ENCODE results near the gene RASA2. TPM values are rescaled to one million over a fixed set of nuclear protein-coding genes. Genes with fewer than 3 reads are reported as not detected.

The RASA2 gene
- total and polyA plus RNA-seq, 5 donors from 2014 or later: 46.5 to 93.5 (median 57.1) TPM

GRCh38 chr3:141647562-141647915 is 160.7 kb downstream of the RASA2 start:
- Histone ChIP-seq H3K9me3 (ENCODE audit: control insufficient read depth in 2 of 2, low read length in 2 of 2) (no peaks in the 10 kb centered on the region), H3K4me3 (ENCODE audit: low read depth, low read length) (no peak overlapping the region), H3K4me1 (ENCODE audit: control insufficient read depth, insufficient read depth, low read length, poor library complexity, severe bottlenecking) (no peaks in the 10 kb centered on the region), H3K36me3 (ENCODE audit: control insufficient read depth, insufficient read depth, low read length) (no peaks in the 10 kb centered on the region), H3K27me3 (ENCODE audit: control insufficient read depth, insufficient read depth, low read length) (no peaks in the 10 kb centered on the region), H3K27ac (ENCODE audit: insufficient read depth, low read length, poor library complexity, severe bottlenecking) (no peak overlapping the region)
- Mint-ChIP-seq H3K27me3 (peaks cover 5% of the 10 kb centered on the region), H3K4me1 (peaks cover 0 to 5% (median 0%) of the 10 kb centered on the region in 4 donors), H3K27ac (no peak overlapping the region), H3K9me3 (no peaks in the 10 kb centered on the region), H3K4me3 (no peak overlapping the region), H3K36me3 (no peaks in the 10 kb centered on the region)
- DNase-seq (no peak), ATAC-seq (ENCODE audit: low read depth in 2 of 2) (no peak)

GRCh38 chr3:141648055-141648910 is 161.5 kb downstream of the RASA2 start:
- no peaks in the 10 kb centered on the region for H3K36me3 Mint-ChIP-seq
- no peak overlapping the region for H3K4me3 Mint-ChIP-seq
- Histone ChIP-seq H3K4me1 (ENCODE audit: control insufficient read depth, insufficient read depth, low read length, poor library complexity, severe bottlenecking) (no peaks in the 10 kb centered on the region), H3K36me3 (ENCODE audit: control insufficient read depth, insufficient read depth, low read length) (no peaks in the 10 kb centered on the region), H3K27me3 (ENCODE audit: control insufficient read depth, insufficient read depth, low read length) (no peaks in the 10 kb centered on the region), H3K27ac (ENCODE audit: insufficient read depth, low read length, poor library complexity, severe bottlenecking) (no peak overlapping the region), H3K4me3 (ENCODE audit: low read depth, low read length) (no peak overlapping the region), H3K9me3 (ENCODE audit: control insufficient read depth in 2 of 2, low read length in 2 of 2) (no peaks in the 10 kb centered on the region)
- H3K27me3 Mint-ChIP-seq: peaks cover 5% of the 10 kb centered on the region
- H3K27ac Mint-ChIP-seq: no peak overlapping the region
- no peaks in the 10 kb centered on the region for H3K9me3 Mint-ChIP-seq
- peaks cover 0 to 5% (median 0%) of the 10 kb centered on the region in 4 donors for H3K4me1 Mint-ChIP-seq
- DNase-seq (no peak), ATAC-seq (ENCODE audit: low read depth in 2 of 2) (no peak)

- Mint-ChIP-seq H3K27me3 (peaks cover 9% of the 10 kb centered on the region), H3K4me1 (peaks cover 0 to 3% (median 0%) of the 10 kb centered on the region in 4 donors), H3K9me3 (no peaks in the 10 kb centered on the region), H3K4me3 (no peak overlapping the region), H3K27ac (no peak overlapping the region), H3K36me3 (no peaks in the 10 kb centered on the region)
- ATAC-seq (ENCODE audit: low read depth in 2 of 2): no peak
- H3K9me3 ChIP-seq (ENCODE audit: control insufficient read depth in 2 of 2, low read length in 2 of 2): no peaks in the 10 kb centered on the region
- H3K27me3 ChIP-seq (ENCODE audit: control insufficient read depth, insufficient read depth, low read length): no peaks in the 10 kb centered on the region
- DNase-seq: no peak
- H3K36me3 ChIP-seq (ENCODE audit: control insufficient read depth, insufficient read depth, low read length): no peaks in the 10 kb centered on the region
- H3K4me3 ChIP-seq (ENCODE audit: low read depth, low read length): no peak overlapping the region
- H3K4me1 ChIP-seq (ENCODE audit: control insufficient read depth, insufficient read depth, low read length, poor library complexity, severe bottlenecking): no peaks in the 10 kb centered on the region
- no peak overlapping the region for H3K27ac ChIP-seq (ENCODE audit: insufficient read depth, low read length, poor library complexity, severe bottlenecking)
Observed at GRCh38 chr3:141649871-141650270, 163.0 kb downstream of the RASA2 start.

- DNase-seq: no peak
- Mint-ChIP-seq H3K4me1 (peaks cover 0 to 2% (median 0%) of the 10 kb centered on the region in 4 donors), H3K9me3 (no peaks in the 10 kb centered on the region), H3K36me3 (no peaks in the 10 kb centered on the region), H3K4me3 (no peak overlapping the region), H3K27me3 (peaks cover 14% of the 10 kb centered on the region), H3K27ac (no peak overlapping the region)
- H3K4me1 ChIP-seq (ENCODE audit: control insufficient read depth, insufficient read depth, low read length, poor library complexity, severe bottlenecking): no peaks in the 10 kb centered on the region
- no peak for ATAC-seq (ENCODE audit: low read depth in 2 of 2)
- H3K9me3 ChIP-seq (ENCODE audit: control insufficient read depth in 2 of 2, low read length in 2 of 2): no peaks in the 10 kb centered on the region
- no peak overlapping the region for H3K4me3 ChIP-seq (ENCODE audit: low read depth, low read length)
- H3K27ac ChIP-seq (ENCODE audit: insufficient read depth, low read length, poor library complexity, severe bottlenecking): no peak overlapping the region
- H3K27me3 ChIP-seq (ENCODE audit: control insufficient read depth, insufficient read depth, low read length): peaks cover 4% of the 10 kb centered on the region
- H3K36me3 ChIP-seq (ENCODE audit: control insufficient read depth, insufficient read depth, low read length): no peaks in the 10 kb centered on the region
Observed at GRCh38 chr3:141650783-141651182, 164.0 kb downstream of the RASA2 start.

GRCh38 chr3:141651409-141651808 is 164.6 kb downstream of the RASA2 start:
- Histone ChIP-seq H3K9me3 (ENCODE audit: control insufficient read depth in 2 of 2, low read length in 2 of 2) (no peaks in the 10 kb centered on the region), H3K4me1 (ENCODE audit: control insufficient read depth, insufficient read depth, low read length, poor library complexity, severe bottlenecking) (no peaks in the 10 kb centered on the region), H3K4me3 (ENCODE audit: low read depth, low read length) (no peak overlapping the region), H3K36me3 (ENCODE audit: control insufficient read depth, insufficient read depth, low read length) (no peaks in the 10 kb centered on the region), H3K27ac (ENCODE audit: insufficient read depth, low read length, poor library complexity, severe bottlenecking) (no peak overlapping the region), H3K27me3 (ENCODE audit: control insufficient read depth, insufficient read depth, low read length) (peaks cover 9% of the 10 kb centered on the region)
- H3K27ac Mint-ChIP-seq: no peak overlapping the region
- H3K9me3 Mint-ChIP-seq: no peaks in the 10 kb centered on the region
- DNase-seq: no peak
- no peak for ATAC-seq (ENCODE audit: low read depth in 2 of 2)
- no peak overlapping the region for H3K4me3 Mint-ChIP-seq
- no peaks in the 10 kb centered on the region for H3K36me3 Mint-ChIP-seq
- peaks cover 0 to 2% (median 0%) of the 10 kb centered on the region in 4 donors for H3K4me1 Mint-ChIP-seq
- H3K27me3 Mint-ChIP-seq: peaks cover 20% of the 10 kb centered on the region

- H3K36me3 ChIP-seq (ENCODE audit: control insufficient read depth, insufficient read depth, low read length): no peaks in the 10 kb centered on the region
- H3K9me3 Mint-ChIP-seq: no peaks in the 10 kb centered on the region
- H3K4me1 ChIP-seq (ENCODE audit: control insufficient read depth, insufficient read depth, low read length, poor library complexity, severe bottlenecking): no peaks in the 10 kb centered on the region
- peaks cover 29% of the 10 kb centered on the region for H3K27me3 Mint-ChIP-seq
- H3K4me3 Mint-ChIP-seq: no peak overlapping the region
- no peak overlapping the region for H3K27ac Mint-ChIP-seq
- ATAC-seq (ENCODE audit: low read depth in 2 of 2) (no peak), DNase-seq (no peak)
- H3K4me3 ChIP-seq (ENCODE audit: low read depth, low read length): no peak overlapping the region
- H3K4me1 Mint-ChIP-seq: peaks cover 0 to 2% (median 0%) of the 10 kb centered on the region in 4 donors
- H3K36me3 Mint-ChIP-seq: no peaks in the 10 kb centered on the region
- H3K27me3 ChIP-seq (ENCODE audit: control insufficient read depth, insufficient read depth, low read length): peaks cover 9% of the 10 kb centered on the region
- no peaks in the 10 kb centered on the region for H3K9me3 ChIP-seq (ENCODE audit: control insufficient read depth in 2 of 2, low read length in 2 of 2)
- no peak overlapping the region for H3K27ac ChIP-seq (ENCODE audit: insufficient read depth, low read length, poor library complexity, severe bottlenecking)
Observed at GRCh38 chr3:141652349-141652748, 165.5 kb downstream of the RASA2 start.

- Histone ChIP-seq H3K4me1 (ENCODE audit: control insufficient read depth, insufficient read depth, low read length, poor library complexity, severe bottlenecking) (no peaks in the 10 kb centered on the region), H3K36me3 (ENCODE audit: control insufficient read depth, insufficient read depth, low read length) (no peaks in the 10 kb centered on the region), H3K9me3 (ENCODE audit: control insufficient read depth in 2 of 2, low read length in 2 of 2) (no peaks in the 10 kb centered on the region), H3K27ac (ENCODE audit: insufficient read depth, low read length, poor library complexity, severe bottlenecking) (no peak overlapping the region), H3K27me3 (ENCODE audit: control insufficient read depth, insufficient read depth, low read length) (peaks cover 21% of the 10 kb centered on the region), H3K4me3 (ENCODE audit: low read depth, low read length) (no peak overlapping the region)
- no peak for ATAC-seq (ENCODE audit: low read depth in 2 of 2)
- Mint-ChIP-seq H3K27ac (no peak overlapping the region), H3K9me3 (no peaks in the 10 kb centered on the region), H3K4me3 (no peak overlapping the region), H3K4me1 (no peaks in the 10 kb centered on the region), H3K36me3 (no peaks in the 10 kb centered on the region), H3K27me3 (peaks cover 42% of the 10 kb centered on the region)
- no peak for DNase-seq
Observed at GRCh38 chr3:141653847-141654246, 167.0 kb downstream of the RASA2 start.

GRCh38 chr3:141655801-141656200 is 169.0 kb downstream of the RASA2 start:
- Histone ChIP-seq H3K4me3 (ENCODE audit: low read depth, low read length) (no peak overlapping the region), H3K36me3 (ENCODE audit: control insufficient read depth, insufficient read depth, low read length) (no peaks in the 10 kb centered on the region), H3K4me1 (ENCODE audit: control insufficient read depth, insufficient read depth, low read length, poor library complexity, severe bottlenecking) (peaks cover 7% of the 10 kb centered on the region), H3K9me3 (ENCODE audit: control insufficient read depth in 2 of 2, low read length in 2 of 2) (no peaks in the 10 kb centered on the region), H3K27me3 (ENCODE audit: control insufficient read depth, insufficient read depth, low read length) (peaks cover 26% of the 10 kb centered on the region), H3K27ac (ENCODE audit: insufficient read depth, low read length, poor library complexity, severe bottlenecking) (no peak overlapping the region)
- Mint-ChIP-seq H3K4me3 (no peak overlapping the region), H3K36me3 (no peaks in the 10 kb centered on the region), H3K27ac (no peak overlapping the region), H3K27me3 (peaks cover 59% of the 10 kb centered on the region), H3K4me1 (peaks cover 0 to 7% (median 0%) of the 10 kb centered on the region in 4 donors), H3K9me3 (no peaks in the 10 kb centered on the region)
- DNase-seq (no peak), ATAC-seq (ENCODE audit: low read depth in 2 of 2) (no peak)

Data from CD4-positive, CD25-positive, alpha-beta regulatory T cell (primary cell).